ENCODE data around the gene TCHHL1. TPM values are rescaled to one million over a fixed set of nuclear protein-coding genes. Genes with fewer than 3 reads are reported as not detected.
A peak's percentile ranks its signal among the peaks of the same experiment; 100 is the strongest.

The TCHHL1 gene
- total and polyA plus RNA-seq, 9 of the 15 experiments (the other 6 are each of a cell fraction or from before 2014, with no cell fraction given) = not detected

- no peak for TF ChIP-seq ZNF780A (CRISPR knock-in tag; IDR thresholded peaks at IDR 0.05)
- no peak for TF ChIP-seq UBTF (IDR thresholded peaks at IDR 0.05; ENCODE audit: borderline replicate concordance in 1 of 2, low read depth in 2 of 2, low read length in 2 of 2)
- TF ChIP-seq GTF2F1 (IDR thresholded peaks at IDR 0.05; ENCODE audit: low read depth, low read length) = no peak
- TF ChIP-seq ZNF57 (CRISPR knock-in tag; IDR thresholded peaks at IDR 0.05) = no peak
- TF ChIP-seq ZNF75A (CRISPR knock-in tag; IDR thresholded peaks at IDR 0.05) = no peak
- TF ChIP-seq, protein P1, sequence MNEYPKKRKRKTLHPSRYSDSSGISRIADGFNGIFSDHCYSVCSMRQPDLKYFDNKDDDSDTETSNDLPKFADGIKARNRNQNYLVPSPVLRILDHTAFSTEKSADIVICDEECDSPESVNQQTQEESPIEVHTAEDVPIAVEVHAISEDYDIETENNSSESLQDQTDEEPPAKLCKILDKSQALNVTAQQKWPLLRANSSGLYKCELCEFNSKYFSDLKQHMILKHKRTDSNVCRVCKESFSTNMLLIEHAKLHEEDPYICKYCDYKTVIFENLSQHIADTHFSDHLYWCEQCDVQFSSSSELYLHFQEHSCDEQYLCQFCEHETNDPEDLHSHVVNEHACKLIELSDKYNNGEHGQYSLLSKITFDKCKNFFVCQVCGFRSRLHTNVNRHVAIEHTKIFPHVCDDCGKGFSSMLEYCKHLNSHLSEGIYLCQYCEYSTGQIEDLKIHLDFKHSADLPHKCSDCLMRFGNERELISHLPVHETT (CRISPR knock-in tag; conservative IDR thresholded peaks at IDR 0.05 in 1 of 2, IDR thresholded peaks at IDR 0.05 in 1 of 2) = no peak
- peak; percentile 97 for TF ChIP-seq ZNF766 (CRISPR knock-in tag; conservative IDR thresholded peaks at IDR 0.05)
- TF ChIP-seq ZKSCAN3 (CRISPR knock-in tag; IDR thresholded peaks at IDR 0.05) = no peak
- peak; percentile 50; the same call in 1 of the 2 replicates for TF ChIP-seq CC2D1A (IDR thresholded peaks at IDR 0.05)
- TF ChIP-seq USF1 (CRISPR knock-in tag; IDR thresholded peaks at IDR 0.05) = no peak
- TF ChIP-seq SMC3 (conservative IDR thresholded peaks at IDR 0.05; ENCODE audit: insufficient read depth, low read depth, low read length) = peak; percentile 94
- TF ChIP-seq ETV6 (IDR thresholded peaks at IDR 0.05; ENCODE audit: borderline replicate concordance in 1 of 2, low read depth in 2 of 2, low read length in 1 of 2) = no peak
- no peak for TF ChIP-seq ETV6 (CRISPR knock-in tag; IDR thresholded peaks at IDR 0.05; ENCODE audit: borderline replicate concordance)
- TF ChIP-seq, protein P2, sequence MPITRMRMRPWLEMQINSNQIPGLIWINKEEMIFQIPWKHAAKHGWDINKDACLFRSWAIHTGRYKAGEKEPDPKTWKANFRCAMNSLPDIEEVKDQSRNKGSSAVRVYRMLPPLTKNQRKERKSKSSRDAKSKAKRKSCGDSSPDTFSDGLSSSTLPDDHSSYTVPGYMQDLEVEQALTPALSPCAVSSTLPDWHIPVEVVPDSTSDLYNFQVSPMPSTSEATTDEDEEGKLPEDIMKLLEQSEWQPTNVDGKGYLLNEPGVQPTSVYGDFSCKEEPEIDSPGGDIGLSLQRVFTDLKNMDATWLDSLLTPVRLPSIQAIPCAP (CRISPR knock-in tag; IDR thresholded peaks at IDR 0.05; ENCODE audit: borderline replicate concordance) = no peak
- TF ChIP-seq SP2 (IDR thresholded peaks at IDR 0.05; ENCODE audit: extremely low read depth, low read depth, low read length, poor library complexity, severe bottlenecking) = no peak
- TF ChIP-seq LARP7 (IDR thresholded peaks at IDR 0.05) = no peak
- TF ChIP-seq ZMIZ1 (IDR thresholded peaks at IDR 0.05; ENCODE audit: low read depth in 2 of 2, low read length in 2 of 2) = no peak
- no peak for TF ChIP-seq FOXP1 (CRISPR knock-in tag; IDR thresholded peaks at IDR 0.05)
These were observed 36.3 kb downstream of the TCHHL1 start (continued) for GRCh38 chr1:152052606-152053005.
